ENCODE results near the gene SHLD2. TPM values are rescaled to one million over a fixed set of nuclear protein-coding genes. Genes with fewer than 3 reads are reported as not detected.
A peak's percentile ranks its signal among the peaks of the same experiment; 100 is the strongest.
"Not testable (repeated sequence)": the region's sequence is repeated elsewhere in the genome, so short reads cannot be mapped to it uniquely, and the experiment has no call there.

SHLD2 gene
- total RNA-seq, 1 experiment from 2014 or later, result 42.9 TPM

- no peaks in the 10 kb centered on the region for H3K4me1 ChIP-seq
- H3K27me3 ChIP-seq, result no peaks in the 10 kb centered on the region
- H3K4me3 ChIP-seq, result no peak overlapping the region
- peaks cover 10% of the 10 kb centered on the region for H3K36me3 ChIP-seq
- H3K9me3 ChIP-seq (replicated peaks), result no peaks in the 10 kb centered on the region
- DNase-seq, result no peak
- no peak overlapping the region for H3K27ac ChIP-seq
Measured at GRCh38 chr10:87072449-87072848, 22.6 kb upstream of the SHLD2 start.

- H3K27ac ChIP-seq; H3K27me3 ChIP-seq; H3K4me1 ChIP-seq; DNase-seq; H3K4me3 ChIP-seq; H3K36me3 ChIP-seq; H3K9me3 ChIP-seq (replicated peaks): not testable (repeated sequence)
Measured at GRCh38 chr10:87076421-87076820, 18.6 kb upstream of the SHLD2 start.

- Histone ChIP-seq H3K4me3 (no peak overlapping the region), H3K27me3 (no peaks in the 10 kb centered on the region), H3K36me3 (no peaks in the 10 kb centered on the region), H3K9me3 (replicated peaks) (no peaks in the 10 kb centered on the region), H3K27ac (no peak overlapping the region), H3K4me1 (no peaks in the 10 kb centered on the region)
- DNase-seq, result no peak
Measured at GRCh38 chr10:87079106-87079836, 15.7 kb upstream of the SHLD2 start.

- DNase-seq; H3K27me3 ChIP-seq; H3K9me3 ChIP-seq (replicated peaks); H3K36me3 ChIP-seq; H3K4me1 ChIP-seq; H3K27ac ChIP-seq; H3K4me3 ChIP-seq: not testable (repeated sequence)
Measured at GRCh38 chr10:87080621-87081020, 14.4 kb upstream of the SHLD2 start.

- H3K9me3 ChIP-seq (replicated peaks); DNase-seq; H3K4me1 ChIP-seq; H3K27me3 ChIP-seq; H3K36me3 ChIP-seq; H3K4me3 ChIP-seq; H3K27ac ChIP-seq: not testable (repeated sequence)
Measured at GRCh38 chr10:87081574-87081973, 13.4 kb upstream of the SHLD2 start.

- not testable (repeated sequence) for H3K27ac ChIP-seq; H3K27me3 ChIP-seq; H3K9me3 ChIP-seq (replicated peaks); H3K4me3 ChIP-seq; H3K4me1 ChIP-seq; H3K36me3 ChIP-seq; DNase-seq
Measured at GRCh38 chr10:87082219-87082618, 12.8 kb upstream of the SHLD2 start.

- H3K4me1 ChIP-seq; H3K4me3 ChIP-seq; H3K27ac ChIP-seq; H3K9me3 ChIP-seq (replicated peaks); H3K36me3 ChIP-seq; H3K27me3 ChIP-seq; DNase-seq: not testable (repeated sequence)
Measured at GRCh38 chr10:87083576-87084290, 11.3 kb upstream of the SHLD2 start.

- DNase-seq; H3K9me3 ChIP-seq (replicated peaks); H3K4me1 ChIP-seq; H3K27me3 ChIP-seq; H3K4me3 ChIP-seq; H3K36me3 ChIP-seq; H3K27ac ChIP-seq: not testable (repeated sequence)
Measured at GRCh38 chr10:87084291-87084782, 10.7 kb upstream of the SHLD2 start.

- H3K36me3 ChIP-seq, result peaks cover 8% of the 10 kb centered on the region; the same call in 1 of the 2 replicates
- no peak overlapping the region for H3K4me3 ChIP-seq
- DNase-seq, result no peak
- H3K27ac ChIP-seq, result no peak overlapping the region
- H3K27me3 ChIP-seq, result no peaks in the 10 kb centered on the region
- no peaks in the 10 kb centered on the region for H3K9me3 ChIP-seq (replicated peaks)
- no peaks in the 10 kb centered on the region for H3K4me1 ChIP-seq
Measured at GRCh38 chr10:87085537-87085936, 9.5 kb upstream of the SHLD2 start.

- H3K27ac ChIP-seq, result no peak overlapping the region
- no peaks in the 10 kb centered on the region for H3K9me3 ChIP-seq (replicated peaks)
- no peak for DNase-seq
- H3K4me1 ChIP-seq, result no peaks in the 10 kb centered on the region
- H3K36me3 ChIP-seq, result peaks cover 8% of the 10 kb centered on the region
- no peak overlapping the region for H3K4me3 ChIP-seq
- no peaks in the 10 kb centered on the region for H3K27me3 ChIP-seq
Measured at GRCh38 chr10:87089746-87090145, 5.3 kb upstream of the SHLD2 start.

- Histone ChIP-seq H3K9me3 (replicated peaks) (no peaks in the 10 kb centered on the region), H3K27me3 (no peaks in the 10 kb centered on the region), H3K36me3 (peaks cover 5% of the 10 kb centered on the region), H3K27ac (no peak overlapping the region), H3K4me3 (no peak overlapping the region), H3K4me1 (no peaks in the 10 kb centered on the region)
- no peak for DNase-seq
Measured at GRCh38 chr10:87090779-87091178, 4.2 kb upstream of the SHLD2 start.

GRCh38 chr10:87092376-87092860, 2.6 kb upstream of the SHLD2 start:
- peaks cover 7% of the 10 kb centered on the region for H3K36me3 ChIP-seq
- H3K27me3 ChIP-seq, result no peaks in the 10 kb centered on the region
- H3K9me3 ChIP-seq (replicated peaks), result no peaks in the 10 kb centered on the region
- peak overlapping the region; percentile 76 for H3K4me3 ChIP-seq
- peaks cover 4% of the 10 kb centered on the region; the same call in 1 of the 2 replicates for H3K4me1 ChIP-seq
- DNase-seq, result peak in 1 of 2 experiments; percentile 2
- H3K27ac ChIP-seq, result no peak overlapping the region

GRCh38 chr10:87092861-87093631, 2.0 kb upstream of the SHLD2 start:
- Histone ChIP-seq H3K4me1 (peaks cover 4% of the 10 kb centered on the region; the same call in 1 of the 2 replicates), H3K36me3 (peaks cover 7% of the 10 kb centered on the region), H3K4me3 (peak overlapping the region; percentile 76), H3K27ac (no peak overlapping the region), H3K9me3 (replicated peaks) (no peaks in the 10 kb centered on the region), H3K27me3 (no peaks in the 10 kb centered on the region)
- DNase-seq, result peak; percentile 11 to 48

GRCh38 chr10:87093632-87094372, 1.2 kb upstream of the SHLD2 start:
- peak; percentile 48 to 50 for DNase-seq
- H3K36me3 ChIP-seq, result peaks cover 6% of the 10 kb centered on the region
- H3K4me3 ChIP-seq, result peak overlapping the region; percentile 76
- H3K27me3 ChIP-seq, result no peaks in the 10 kb centered on the region
- H3K4me1 ChIP-seq, result peaks cover 4% of the 10 kb centered on the region; the same call in 1 of the 2 replicates
- no peaks in the 10 kb centered on the region for H3K9me3 ChIP-seq (replicated peaks)
- H3K27ac ChIP-seq, result peak overlapping the region; percentile 54

Data from SJCRH30 (cell line).